Parathyroid adenoma (tissue), 2 donors: ENCODE data around the gene CDK1.

Source experiments
- H2AFZ ChIP-seq: fragments of 300-600 bp; sonication (generic); one replicate; pipeline ENCODE4 v1.7.0; 2017; ENCODE audit warnings: antibody characterized with exemption, mild to moderate bottlenecking
- H3K27ac ChIP-seq: fragments of 300-600 bp; sonication (generic); one replicate; pipeline ENCODE4 v1.7.0; 2017
- H3K27me3 ChIP-seq: fragments of 300-600 bp; sonication (generic); one replicate; pipeline ENCODE4 v1.7.0; 2017; ENCODE audit warnings: low read length; ENCODE audit not compliant: control insufficient read depth, insufficient read depth
- H3K36me3 ChIP-seq: fragments of 300-600 bp; sonication (generic); one replicate; pipeline ENCODE4 v1.7.0; 2017; ENCODE audit warnings: low read length; ENCODE audit not compliant: control insufficient read depth, insufficient read depth
- H3K4me1 ChIP-seq: fragments of 300-600 bp; sonication (generic); one replicate; pipeline ENCODE4 v1.7.0; 2017; ENCODE audit warnings: control low read depth
- H3K4me2 ChIP-seq: fragments of 300-600 bp; sonication (generic); one replicate; pipeline ENCODE4 v1.7.0; 2017; ENCODE audit warnings: low read length
- H3K4me3 ChIP-seq: fragments of 300-600 bp; sonication (generic); one replicate; pipeline ENCODE4 v1.7.0; 2017; ENCODE audit warnings: low read depth, low read length
- H3K79me2 ChIP-seq: fragments of 300-600 bp; sonication (generic); one replicate; pipeline ENCODE4 v1.7.0; 2017; ENCODE audit warnings: control low read depth
- H3K9ac ChIP-seq: fragments of 300-600 bp; sonication (generic); one replicate; pipeline ENCODE4 v1.7.0; 2017; ENCODE audit warnings: mild to moderate bottlenecking
- H3K9me3 ChIP-seq: fragments of 300-600 bp; sonication (generic); one replicate; pipeline ENCODE4 v1.7.0; 2017; ENCODE audit warnings: low read length; ENCODE audit not compliant: control insufficient read depth
- CTCF ChIP-seq: fragments of 300-600 bp; sonication (generic); IDR thresholded peaks from one replicate; pipeline ENCODE4 v1.7.0; 2017; ENCODE audit warnings: antibody characterized with exemption, mild to moderate bottlenecking
- donor health status: primary hyperparathyroidism.

The CDK1 gene

GRCh38 chr10:60842694-60843093, 64.4 kb downstream of the CDK1 start:
- Histone ChIP-seq H3K4me1 (no peaks in the 10 kb centered on the region), H3K27ac (no peak overlapping the region), H3K9me3 (no peaks in the 10 kb centered on the region), H2AFZ (no peak overlapping the region), H3K36me3 (no peaks in the 10 kb centered on the region), H3K79me2 (no peaks in the 10 kb centered on the region), H3K4me3 (no peak overlapping the region), H3K4me2 (no peak overlapping the region), H3K27me3 (no peaks in the 10 kb centered on the region), H3K9ac (no peak overlapping the region)
- no peak for TF ChIP-seq CTCF
